ENCODE data around the gene WNT7B. TPM values are rescaled to one million over a fixed set of nuclear protein-coding genes. Genes with fewer than 3 reads are reported as not detected.
A peak's percentile ranks its signal among the peaks of the same experiment; 100 is the strongest.

WNT7B gene
- total RNA-seq, 4 donors from 2014 or later, result 18.7 to 54.4 (median 44.1) TPM

DNA sequence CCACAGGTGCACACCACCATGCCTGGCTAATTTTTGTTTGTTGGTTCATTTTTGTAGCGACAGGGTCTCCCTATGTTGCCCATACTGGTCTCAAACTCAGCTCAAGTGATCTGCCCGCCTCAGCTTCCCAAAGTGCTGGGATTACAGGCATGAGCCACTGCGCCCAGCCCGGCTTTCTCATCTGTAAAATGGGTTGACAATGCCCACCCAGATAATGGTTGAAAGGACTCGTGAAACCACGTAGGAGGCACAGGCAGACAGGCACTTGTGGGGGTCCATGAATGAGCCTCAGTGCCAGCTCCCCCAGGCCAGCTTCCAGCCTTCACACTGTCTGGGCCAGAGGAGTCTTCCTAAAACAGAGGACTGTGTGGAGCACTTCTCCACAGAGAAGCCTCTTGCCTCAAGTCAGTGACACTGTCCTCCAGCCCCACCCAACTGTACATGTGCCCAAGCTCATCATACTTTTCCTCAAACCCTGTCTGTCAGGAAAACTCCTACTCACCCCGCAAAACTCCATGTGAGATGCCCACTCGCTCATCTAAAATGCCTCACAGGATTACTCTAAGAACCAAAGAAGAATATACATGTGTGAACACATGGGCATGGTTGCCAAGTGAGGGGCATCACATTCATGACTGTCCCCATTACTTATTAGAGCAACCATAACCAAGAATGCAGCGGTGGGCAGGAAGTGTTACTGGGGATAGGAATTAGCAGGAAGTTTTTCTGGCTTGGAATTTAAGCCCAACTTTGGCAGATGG, 32.1 kb upstream of the WNT7B start:
- no peak overlapping the region for H3K4me3 ChIP-seq
- peak in 1 of 2 donors; percentile 55 for DNase-seq (ENCODE audit: low spot score in 2 of 2)
- TF ChIP-seq POLR2A (IDR thresholded peaks at IDR 0.05) (no peak), EP300 (IDR thresholded peaks at IDR 0.05) (no peak), POLR2AphosphoS5 (IDR thresholded peaks at IDR 0.05) (no peak)
- TF ChIP-seq, protein P1, sequence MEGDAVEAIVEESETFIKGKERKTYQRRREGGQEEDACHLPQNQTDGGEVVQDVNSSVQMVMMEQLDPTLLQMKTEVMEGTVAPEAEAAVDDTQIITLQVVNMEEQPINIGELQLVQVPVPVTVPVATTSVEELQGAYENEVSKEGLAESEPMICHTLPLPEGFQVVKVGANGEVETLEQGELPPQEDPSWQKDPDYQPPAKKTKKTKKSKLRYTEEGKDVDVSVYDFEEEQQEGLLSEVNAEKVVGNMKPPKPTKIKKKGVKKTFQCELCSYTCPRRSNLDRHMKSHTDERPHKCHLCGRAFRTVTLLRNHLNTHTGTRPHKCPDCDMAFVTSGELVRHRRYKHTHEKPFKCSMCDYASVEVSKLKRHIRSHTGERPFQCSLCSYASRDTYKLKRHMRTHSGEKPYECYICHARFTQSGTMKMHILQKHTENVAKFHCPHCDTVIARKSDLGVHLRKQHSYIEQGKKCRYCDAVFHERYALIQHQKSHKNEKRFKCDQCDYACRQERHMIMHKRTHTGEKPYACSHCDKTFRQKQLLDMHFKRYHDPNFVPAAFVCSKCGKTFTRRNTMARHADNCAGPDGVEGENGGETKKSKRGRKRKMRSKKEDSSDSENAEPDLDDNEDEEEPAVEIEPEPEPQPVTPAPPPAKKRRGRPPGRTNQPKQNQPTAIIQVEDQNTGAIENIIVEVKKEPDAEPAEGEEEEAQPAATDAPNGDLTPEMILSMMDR (IDR thresholded peaks at IDR 0.05), result no peak
- H3K27me3 ChIP-seq, result no peaks in the 10 kb centered on the region
- peaks cover 10% of the 10 kb centered on the region for H3K9me3 ChIP-seq
- peak overlapping the region; percentile 99 for H3K27ac ChIP-seq
- no peaks in the 10 kb centered on the region for H3K36me3 ChIP-seq
- WGBS, result 94% methylated on average over 9 of the region's 9 CpGs
- H3K4me1 ChIP-seq, result peaks cover 68% of the 10 kb centered on the region

DNA sequence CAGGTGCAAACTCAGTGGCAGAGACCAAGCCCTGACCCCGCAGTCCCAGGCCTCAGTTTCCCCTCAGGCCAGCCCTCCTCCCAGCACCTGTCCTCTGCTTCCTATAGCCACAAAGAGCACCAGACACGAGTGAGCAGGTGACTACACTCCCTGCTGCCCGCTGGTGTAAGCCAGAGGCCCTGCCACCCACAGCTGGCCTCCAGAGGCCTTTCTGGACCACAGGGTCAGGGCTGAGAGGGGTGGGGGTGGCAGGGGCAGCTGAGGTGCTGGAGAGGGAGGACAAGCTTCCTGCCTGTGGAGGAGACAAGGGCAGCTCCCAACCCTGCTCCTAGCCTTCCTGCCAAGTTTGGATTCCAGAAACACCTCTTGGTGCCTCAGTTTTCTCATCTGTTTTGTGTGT, 31.3 kb upstream of the WNT7B start:
- H3K4me1 ChIP-seq, result peaks cover 67% of the 10 kb centered on the region
- no peak for DNase-seq (ENCODE audit: low spot score in 2 of 2)

DNA sequence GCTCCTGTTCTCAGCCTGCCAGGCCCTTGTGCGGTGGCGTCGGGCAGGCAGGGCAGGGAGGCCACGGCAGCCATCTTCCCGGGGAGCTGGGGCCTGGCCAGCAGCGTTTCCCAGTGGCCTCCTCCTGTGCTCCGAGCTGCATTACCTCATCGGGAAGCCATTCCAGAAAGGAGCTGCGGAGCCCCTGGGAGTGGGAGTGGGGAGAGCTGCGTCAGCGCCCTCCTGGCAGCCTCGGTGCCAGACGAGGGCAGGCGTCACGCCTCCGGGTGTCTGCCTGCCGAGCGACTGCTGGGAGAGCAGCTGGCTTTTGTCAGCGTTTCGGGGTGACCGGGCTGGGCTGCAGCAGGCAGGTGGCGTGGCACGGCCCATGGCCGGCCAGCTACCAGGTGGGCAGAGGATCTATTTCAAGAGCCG, 30.9 kb upstream of the WNT7B start:
- no peaks in the 10 kb centered on the region for H3K27me3 ChIP-seq
- no peak for TF ChIP-seq POLR2A (IDR thresholded peaks at IDR 0.05)
- TF ChIP-seq, protein P1 (IDR thresholded peaks at IDR 0.05), result no peak
- no peak for TF ChIP-seq EP300 (IDR thresholded peaks at IDR 0.05)
- TF ChIP-seq POLR2AphosphoS5 (IDR thresholded peaks at IDR 0.05), result peak in 2 of 3 donors; percentile 65 to 77
- peak overlapping the region; percentile 99 for H3K27ac ChIP-seq
- H3K4me1 ChIP-seq, result peaks cover 67% of the 10 kb centered on the region
- H3K4me3 ChIP-seq, result peak overlapping the region; percentile 37
- DNase-seq (ENCODE audit: low spot score in 2 of 2), result peak; percentile 90 to 93
- H3K36me3 ChIP-seq, result no peaks in the 10 kb centered on the region
- WGBS, result 0% methylated on average over 5 of the region's 25 CpGs
- H3K9me3 ChIP-seq, result peaks cover 10% of the 10 kb centered on the region

More for the DNA sequence above, 31.3 kb upstream of the WNT7B start:
- no peaks in the 10 kb centered on the region for H3K36me3 ChIP-seq
- 57% methylated on average over 2 of the region's 3 CpGs for WGBS
- TF ChIP-seq POLR2A (IDR thresholded peaks at IDR 0.05) (no peak), POLR2AphosphoS5 (IDR thresholded peaks at IDR 0.05) (no peak), EP300 (IDR thresholded peaks at IDR 0.05) (no peak)
- TF ChIP-seq, protein P1 (IDR thresholded peaks at IDR 0.05), result no peak
- no peak overlapping the region for H3K4me3 ChIP-seq
- H3K9me3 ChIP-seq, result peaks cover 10% of the 10 kb centered on the region
- no peaks in the 10 kb centered on the region for H3K27me3 ChIP-seq
- peak overlapping the region; percentile 99 for H3K27ac ChIP-seq

DNA sequence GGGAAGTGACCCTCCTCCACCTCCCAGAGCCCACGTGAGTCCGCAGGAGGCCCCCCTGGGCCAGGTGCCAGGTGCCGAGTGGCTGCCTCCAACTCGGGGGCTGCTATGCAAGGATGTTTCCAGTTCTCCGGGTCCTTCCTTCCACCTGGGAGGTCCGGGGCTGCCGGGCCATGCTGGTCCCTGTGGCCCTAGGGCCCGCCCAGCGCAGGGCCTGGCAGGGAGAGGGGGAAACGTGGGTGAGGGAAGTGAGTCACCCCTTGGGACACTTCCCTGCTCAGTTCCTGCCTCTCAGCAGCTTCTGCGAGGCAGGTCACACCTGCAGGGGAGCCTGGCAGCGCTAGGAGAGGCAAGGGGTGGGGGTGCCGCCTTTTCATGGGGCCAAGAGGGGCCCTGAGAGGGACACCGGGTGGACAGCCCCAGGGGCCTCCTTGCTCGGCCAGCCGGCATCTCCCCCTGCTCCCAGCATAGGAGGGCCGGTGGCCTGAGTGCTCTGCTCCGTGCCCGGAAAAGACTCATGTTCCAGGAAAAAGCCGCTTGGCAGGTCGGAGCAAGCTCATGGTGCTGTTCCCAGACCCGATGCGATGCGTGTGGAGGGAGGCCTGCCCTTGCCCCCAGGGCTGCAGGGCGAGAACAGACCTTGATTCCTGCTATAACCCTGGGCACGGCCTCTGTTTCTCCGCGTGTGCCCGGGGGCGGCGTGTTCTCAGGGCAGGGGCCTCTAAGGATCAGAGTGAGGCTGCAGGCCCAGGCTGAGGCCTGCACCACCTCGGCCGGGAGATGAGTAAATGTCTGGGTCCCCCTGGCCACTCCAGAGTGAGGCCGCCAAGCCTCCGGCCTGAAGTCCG, 30.3 kb upstream of the WNT7B start:
- peak in 1 of 2 donors; percentile 88 for DNase-seq (ENCODE audit: low spot score in 2 of 2)
- Histone ChIP-seq H3K27ac (peak overlapping the region; percentile 99), H3K9me3 (peaks cover 10% of the 10 kb centered on the region), H3K36me3 (no peaks in the 10 kb centered on the region), H3K4me3 (peak overlapping the region; percentile 37), H3K4me1 (peaks cover 67% of the 10 kb centered on the region), H3K27me3 (no peaks in the 10 kb centered on the region)
- 12% methylated on average over 12 of the region's 36 CpGs for WGBS
- TF ChIP-seq EP300 (IDR thresholded peaks at IDR 0.05) (no peak), POLR2AphosphoS5 (IDR thresholded peaks at IDR 0.05) (no peak), POLR2A (IDR thresholded peaks at IDR 0.05) (no peak)
- TF ChIP-seq, protein P1 (IDR thresholded peaks at IDR 0.05), result no peak

Measured in suprapubic skin (tissue), 4 donors.